T-helper 17 cell (primary cell): ENCODE data around the gene OR10A4. TPM values are rescaled to one million over a fixed set of nuclear protein-coding genes. Genes with fewer than 3 reads are reported as not detected.

Experiments used
- ATAC-seq: fragments of 150-1000 bp; cut with Tn5 transposase; 2 replicates; pipeline ENCODE4 v1.10.0; 2021; ENCODE audit warnings: mild to moderate bottlenecking, moderate library complexity
- DNase-seq, 3 donors: peaks; one replicate each; pipeline versions ENCODE4 v3.0.0 to v3.0.0-alpha.2; 2020 to 2021
- H3K9me3 ChIP-seq: one replicate; pipeline ENCODE4 v1.7.0; 2013; ENCODE audit warnings: low read length, mild to moderate bottlenecking; ENCODE audit not compliant: control insufficient read depth, poor library complexity, severe bottlenecking
- H3K27ac Mint-ChIP-seq: one replicate; pipeline ENCODE4 v1.8.0; 2022; ENCODE audit warnings: mild to moderate bottlenecking, moderate library complexity, mixed read lengths
- H3K27me3 Mint-ChIP-seq: one replicate; pipeline ENCODE4 v1.8.0; 2022; ENCODE audit warnings: mixed read lengths
- H3K36me3 Mint-ChIP-seq: one replicate; pipeline ENCODE4 v1.8.0; 2022; ENCODE audit warnings: low read depth, mixed read lengths
- H3K4me1 Mint-ChIP-seq: one replicate; pipeline ENCODE4 v1.8.0; 2022; ENCODE audit warnings: mild to moderate bottlenecking, mixed read lengths
- H3K4me3 Mint-ChIP-seq: one replicate; pipeline ENCODE4 v1.8.0; 2022; ENCODE audit warnings: mild to moderate bottlenecking, moderate library complexity, mixed read lengths
- total RNA-seq, 4 donors: library from RNA in 2 of 4; stranded (reverse) in 2 of 4; gene quantifications; one replicate each; pipeline ENCODE4 v1.2.3 and lab custom pipeline; 2022 to 2026

Gene OR10A4
- total RNA-seq, 2 donors from 2014 or later, result not detected

- Mint-ChIP-seq H3K27me3 (no peaks in the 10 kb centered on the region), H3K4me3 (no peak overlapping the region), H3K27ac (no peak overlapping the region), H3K36me3 (no peaks in the 10 kb centered on the region), H3K4me1 (no peaks in the 10 kb centered on the region)
- DNase-seq (no peak), ATAC-seq (no peak)
- H3K9me3 ChIP-seq, result no peaks in the 10 kb centered on the region
These were observed 35.5 kb downstream of the OR10A4 start for GRCh38 chr11:6911948-6912347.

GRCh38 chr11:6919698-6920097, 43.3 kb downstream of the OR10A4 start:
- Mint-ChIP-seq H3K36me3 (no peaks in the 10 kb centered on the region), H3K27me3 (peaks cover 45% of the 10 kb centered on the region), H3K4me3 (no peak overlapping the region), H3K4me1 (no peaks in the 10 kb centered on the region), H3K27ac (no peak overlapping the region)
- ATAC-seq (no peak), DNase-seq (no peak)
- H3K9me3 ChIP-seq, result no peaks in the 10 kb centered on the region

DNA sequence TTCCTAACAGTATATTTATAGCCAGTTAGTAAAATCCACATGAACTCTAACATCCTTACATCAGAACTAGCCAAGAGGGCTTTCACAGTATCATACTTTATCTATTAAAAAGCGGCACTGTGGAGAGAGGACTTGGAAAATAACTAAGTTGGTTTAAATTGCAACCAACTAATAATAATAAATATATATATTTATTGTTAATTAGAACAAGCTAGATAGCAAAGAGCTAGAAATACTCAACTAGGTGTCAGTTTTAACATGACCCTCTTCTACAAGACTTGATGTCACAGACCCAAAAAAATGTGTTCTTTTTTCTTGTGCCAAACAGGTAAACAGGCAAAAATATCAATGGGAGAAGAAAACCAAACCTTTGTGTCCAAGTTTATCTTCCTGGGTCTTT, 44.3 kb downstream of the OR10A4 start, which contains the start of gene OR2D3:
Gene OR2D3 (plus strand): TSS at position 301 of the 400 bp plus-strand sequence. CDS start 0 bp downstream, at position 301.
- ATAC-seq, result no peak
- no peak within 1 kb of the TSS for H3K27ac Mint-ChIP-seq
- no peaks in the 10 kb centered on the region for H3K36me3 Mint-ChIP-seq
- H3K4me3 Mint-ChIP-seq, result no peak within 1 kb of the TSS
- DNase-seq, result no peak
- H3K9me3 ChIP-seq, result no peaks in the 10 kb centered on the region
- H3K27me3 Mint-ChIP-seq, result peaks cover 51% of the 10 kb centered on the region
- peaks cover under 1% of the 10 kb centered on the region for H3K4me1 Mint-ChIP-seq

- Mint-ChIP-seq H3K4me1 (peaks cover 19% of the 10 kb centered on the region), H3K36me3 (peaks cover 3% of the 10 kb centered on the region), H3K27ac (no peak overlapping the region), H3K27me3 (peaks cover 78% of the 10 kb centered on the region), H3K4me3 (no peak overlapping the region)
- ATAC-seq (no peak), DNase-seq (no peak)
- no peaks in the 10 kb centered on the region for H3K9me3 ChIP-seq
These were observed 48.7 kb downstream of the OR10A4 start for GRCh38 chr11:6925007-6925577.

DNA sequence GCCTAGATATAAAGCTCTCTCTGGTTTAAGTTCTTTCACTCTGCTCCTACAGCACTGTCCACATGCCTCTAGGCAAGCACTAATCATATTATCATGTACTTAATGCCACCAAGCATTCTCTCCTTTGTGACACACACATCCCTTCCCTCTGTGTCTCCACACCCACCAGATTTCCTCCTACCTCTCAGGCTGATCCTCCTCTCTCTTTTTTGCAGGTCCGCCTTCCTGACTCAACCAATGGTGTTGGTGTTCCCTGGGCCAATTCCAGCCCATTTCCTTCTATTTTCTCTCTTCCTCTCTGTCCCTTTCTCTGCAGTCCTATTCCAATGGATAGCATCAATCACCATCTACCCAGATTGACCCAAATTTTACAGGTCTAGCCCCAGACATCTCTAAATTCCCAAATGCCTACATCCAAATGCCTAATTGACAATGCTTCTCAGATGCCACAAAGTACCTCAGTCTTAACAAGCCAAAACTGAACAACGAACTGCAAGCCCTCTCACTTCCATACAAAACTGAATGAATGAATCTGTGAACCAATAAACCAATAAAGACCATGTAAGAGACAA, 49.3 kb downstream of the OR10A4 start:
- H3K9me3 ChIP-seq, result no peaks in the 10 kb centered on the region
- DNase-seq (no peak), ATAC-seq (no peak)
- peak overlapping the region; percentile 93 for H3K4me3 Mint-ChIP-seq
- H3K27ac Mint-ChIP-seq, result no peak overlapping the region
- H3K27me3 Mint-ChIP-seq, result peaks cover 84% of the 10 kb centered on the region
- peaks cover 4% of the 10 kb centered on the region for H3K36me3 Mint-ChIP-seq
- H3K4me1 Mint-ChIP-seq, result peaks cover 19% of the 10 kb centered on the region

GRCh38 chr11:6926208-6927029, 50.0 kb downstream of the OR10A4 start, which contains the start of gene ZNF215:
ZNF215 (plus strand) TSS chr11:6926426; CDS start chr11:6932273, 5,847 bp downstream.
- Mint-ChIP-seq H3K36me3 (peaks cover 4% of the 10 kb centered on the region), H3K27me3 (peaks cover 84% of the 10 kb centered on the region), H3K27ac (no peak within 1 kb of the TSS)

GRCh38 chr11:6927030-6927617, 50.7 kb downstream of the OR10A4 start:
- H3K4me1 Mint-ChIP-seq, result peaks cover 19% of the 10 kb centered on the region
- DNase-seq (no peak), ATAC-seq (no peak)
- H3K9me3 ChIP-seq, result no peaks in the 10 kb centered on the region
- H3K27me3 Mint-ChIP-seq, result peaks cover 82% of the 10 kb centered on the region
- H3K4me3 Mint-ChIP-seq, result peak overlapping the region; percentile 93
- no peak overlapping the region for H3K27ac Mint-ChIP-seq
- peaks cover 4% of the 10 kb centered on the region for H3K36me3 Mint-ChIP-seq

More at GRCh38 chr11:6926208-6927029, 50.0 kb downstream of the OR10A4 start, which contains the start of gene ZNF215:
- no peaks in the 10 kb centered on the region for H3K9me3 ChIP-seq
- Mint-ChIP-seq H3K4me1 (peaks cover 19% of the 10 kb centered on the region), H3K4me3 (peak within 1 kb of the TSS; percentile 93)
- DNase-seq (no peak), ATAC-seq (peak; percentile 36)

Other genes starting within 250 kb of the OR10A4 start
- 1 to 10 TPM; 1.8 to 8.0 TPM for gene DCHS1, start 220.8 kb upstream of the OR10A4 start, total RNA-seq
- 10 to 100 TPM; 10.9 TPM for gene MRPL17, start 193.3 kb upstream of the OR10A4 start, total RNA-seq
- not detected for gene OR2AG2, start 104.6 kb upstream of the OR10A4 start, total RNA-seq
- gene OR2AG1, start 93.6 kb upstream of the OR10A4 start, total RNA-seq, result not detected
- gene OR6A2, start 76.9 kb upstream of the OR10A4 start, total RNA-seq, result not detected
- not detected for gene OR10A5, start 30.9 kb upstream of the OR10A4 start, total RNA-seq
- gene OR10A2, start 13.6 kb upstream of the OR10A4 start, total RNA-seq, result not detected
- not detected for gene OR2D2, start 15.9 kb downstream of the OR10A4 start, total RNA-seq
- gene OR2D3, start 44.4 kb downstream of the OR10A4 start, total RNA-seq, result not detected
- not detected for gene ZNF215, start 49.8 kb downstream of the OR10A4 start, total RNA-seq
- not detected for gene ZNF214, start 143.7 kb downstream of the OR10A4 start, total RNA-seq
- gene NLRP14, start 143.9 kb downstream of the OR10A4 start, total RNA-seq, result not detected
- gene RBMXL2, start 212.4 kb downstream of the OR10A4 start, total RNA-seq, result not detected